Fibroblast of mammary gland (primary cell): ENCODE measurements around the gene TICAM2.

Source experiments
- DNase-seq: peaks from one replicate; pipeline ENCODE4 v3.0.0-alpha.2; 2010; ENCODE audit warnings: low read depth
- H3K4me3 ChIP-seq: 2 replicates; pipeline ENCODE4 v1.5.1; 2011; ENCODE audit warnings: low read depth, mild to moderate bottlenecking, low read length, moderate library complexity; ENCODE audit not compliant: control insufficient read depth
- TF ChIP-seq, protein P1 (sequence below): conservative IDR thresholded peaks from 2 replicates; pipeline ENCODE4 v1.5.1; 2011; ENCODE audit warnings: low read depth, low read length, inconsistent platforms; ENCODE audit not compliant: control insufficient read depth, insufficient read depth

Gene TICAM2

DNA sequence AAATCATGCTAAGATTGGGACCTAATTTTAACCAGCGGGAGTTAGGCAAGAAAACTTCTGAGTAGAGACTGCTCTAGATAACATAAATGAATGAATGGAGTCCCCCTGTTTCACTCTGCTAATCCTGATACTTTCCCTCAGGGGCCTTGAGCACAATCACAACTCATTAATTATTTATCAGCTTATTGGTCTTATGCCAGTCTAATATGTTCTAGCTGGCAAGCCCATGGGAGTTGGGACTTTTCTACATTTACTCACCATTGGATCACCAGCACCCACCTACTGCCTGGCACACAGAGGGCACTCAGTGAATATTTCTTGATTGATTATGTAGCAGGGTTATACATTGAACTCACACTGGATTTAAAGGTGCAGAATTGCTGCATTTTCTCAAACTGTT lies 37.1 kb upstream of the TICAM2 start:
- no peak for DNase-seq
- no peak overlapping the region for H3K4me3 ChIP-seq
- TF ChIP-seq, protein P1, sequence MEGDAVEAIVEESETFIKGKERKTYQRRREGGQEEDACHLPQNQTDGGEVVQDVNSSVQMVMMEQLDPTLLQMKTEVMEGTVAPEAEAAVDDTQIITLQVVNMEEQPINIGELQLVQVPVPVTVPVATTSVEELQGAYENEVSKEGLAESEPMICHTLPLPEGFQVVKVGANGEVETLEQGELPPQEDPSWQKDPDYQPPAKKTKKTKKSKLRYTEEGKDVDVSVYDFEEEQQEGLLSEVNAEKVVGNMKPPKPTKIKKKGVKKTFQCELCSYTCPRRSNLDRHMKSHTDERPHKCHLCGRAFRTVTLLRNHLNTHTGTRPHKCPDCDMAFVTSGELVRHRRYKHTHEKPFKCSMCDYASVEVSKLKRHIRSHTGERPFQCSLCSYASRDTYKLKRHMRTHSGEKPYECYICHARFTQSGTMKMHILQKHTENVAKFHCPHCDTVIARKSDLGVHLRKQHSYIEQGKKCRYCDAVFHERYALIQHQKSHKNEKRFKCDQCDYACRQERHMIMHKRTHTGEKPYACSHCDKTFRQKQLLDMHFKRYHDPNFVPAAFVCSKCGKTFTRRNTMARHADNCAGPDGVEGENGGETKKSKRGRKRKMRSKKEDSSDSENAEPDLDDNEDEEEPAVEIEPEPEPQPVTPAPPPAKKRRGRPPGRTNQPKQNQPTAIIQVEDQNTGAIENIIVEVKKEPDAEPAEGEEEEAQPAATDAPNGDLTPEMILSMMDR, result no peak

DNA sequence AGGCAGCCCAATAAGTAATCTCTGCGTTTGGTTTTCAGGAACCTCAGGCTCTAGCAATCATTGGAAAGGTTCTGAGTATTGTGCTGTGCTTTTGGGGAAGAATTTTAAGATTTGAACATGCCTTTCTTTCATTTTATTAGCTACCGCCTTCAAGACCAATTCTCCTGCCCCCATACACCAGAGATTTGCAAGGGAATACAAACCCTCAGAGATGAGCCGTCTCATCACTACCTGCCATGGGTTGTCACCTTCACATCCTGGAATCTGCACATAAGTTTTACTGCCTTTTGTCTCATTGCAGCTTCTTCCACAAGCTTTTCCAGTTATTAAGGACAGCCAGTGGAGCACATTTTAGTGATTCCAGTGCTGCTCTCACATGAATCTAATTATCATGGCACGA lies 35.2 kb upstream of the TICAM2 start:
- DNase-seq, result no peak
- no peak overlapping the region for H3K4me3 ChIP-seq
- TF ChIP-seq, protein P1, result no peak

DNA sequence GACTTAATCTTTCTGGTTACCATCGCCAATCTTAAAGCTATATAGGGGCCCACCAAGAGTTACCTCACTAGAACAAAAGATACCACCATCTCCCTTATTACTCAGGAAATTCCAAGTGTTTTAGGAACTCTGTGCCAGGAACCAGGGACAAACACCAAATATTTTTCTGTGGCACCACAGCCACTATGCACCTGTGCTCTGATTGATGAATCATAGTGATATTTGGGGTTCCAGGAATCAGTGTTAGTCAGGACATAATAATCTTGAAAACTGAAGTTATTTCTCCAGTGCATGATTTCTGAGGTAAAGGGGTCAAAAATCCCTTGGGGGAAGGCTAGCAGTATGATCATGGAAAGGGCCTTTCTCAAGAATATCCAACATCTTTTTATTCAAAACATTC lies 33.7 kb upstream of the TICAM2 start:
- DNase-seq, result no peak
- H3K4me3 ChIP-seq, result no peak overlapping the region
- TF ChIP-seq, protein P1, result no peak

DNA sequence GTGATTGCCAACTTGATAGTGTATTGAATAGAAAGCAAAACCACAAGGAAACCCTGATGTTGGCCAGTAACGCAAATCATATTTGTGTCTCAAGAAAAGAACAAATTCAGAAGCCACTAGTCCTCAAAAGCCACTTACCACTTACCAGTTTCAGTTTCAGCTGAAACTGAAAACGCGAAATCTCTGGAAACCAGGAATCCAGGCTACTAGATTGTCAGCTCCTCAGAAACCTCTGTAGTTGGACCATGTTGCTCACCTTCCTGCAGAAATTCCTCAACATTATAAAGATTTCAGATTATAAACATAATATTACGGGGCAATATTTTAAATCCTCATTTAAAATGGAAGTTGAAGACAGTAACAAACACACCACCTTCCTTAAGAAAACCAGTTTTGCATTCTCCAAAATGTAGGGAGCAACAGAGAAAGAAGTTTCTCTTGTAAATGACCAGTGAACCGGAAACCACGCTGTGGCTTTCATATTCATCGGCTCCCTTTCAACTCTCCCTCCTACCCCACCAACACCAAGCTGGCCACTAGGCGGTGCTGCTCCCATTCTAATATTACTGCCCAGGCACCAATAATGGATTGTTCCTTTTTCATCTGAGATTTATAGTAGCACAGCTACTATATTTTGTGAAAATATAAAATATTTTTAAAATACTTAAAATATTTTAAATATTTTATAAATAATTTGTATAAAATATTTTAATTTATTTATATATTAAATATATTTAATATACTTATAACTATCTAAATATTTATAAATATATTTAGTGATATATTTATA lies 32.3 kb upstream of the TICAM2 start:
- TF ChIP-seq, protein P1, result peak; percentile 96
- DNase-seq, result peak; percentile 81
- peak overlapping the region; percentile 20 for H3K4me3 ChIP-seq

DNA sequence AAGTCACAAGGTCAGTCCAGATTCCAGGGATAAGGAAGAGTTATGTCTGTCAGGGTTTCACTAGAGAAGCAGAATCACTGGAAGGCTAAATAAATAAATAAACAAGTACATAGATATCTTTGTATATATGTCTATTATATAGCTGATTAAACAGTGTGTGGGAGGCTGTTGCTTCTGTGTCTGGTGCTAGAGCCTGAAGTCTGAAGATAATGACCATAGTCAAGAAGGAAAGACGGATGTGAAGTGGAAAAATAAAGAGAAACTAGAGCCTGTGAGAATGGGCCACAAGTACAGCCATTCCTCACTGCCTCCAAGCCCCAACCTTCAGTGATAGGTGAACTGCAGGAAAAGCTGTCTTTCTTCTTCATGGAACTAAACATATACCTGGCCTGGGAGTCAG lies 27.6 kb upstream of the TICAM2 start:
- no peak overlapping the region for H3K4me3 ChIP-seq
- TF ChIP-seq, protein P1, result no peak
- DNase-seq, result no peak

DNA sequence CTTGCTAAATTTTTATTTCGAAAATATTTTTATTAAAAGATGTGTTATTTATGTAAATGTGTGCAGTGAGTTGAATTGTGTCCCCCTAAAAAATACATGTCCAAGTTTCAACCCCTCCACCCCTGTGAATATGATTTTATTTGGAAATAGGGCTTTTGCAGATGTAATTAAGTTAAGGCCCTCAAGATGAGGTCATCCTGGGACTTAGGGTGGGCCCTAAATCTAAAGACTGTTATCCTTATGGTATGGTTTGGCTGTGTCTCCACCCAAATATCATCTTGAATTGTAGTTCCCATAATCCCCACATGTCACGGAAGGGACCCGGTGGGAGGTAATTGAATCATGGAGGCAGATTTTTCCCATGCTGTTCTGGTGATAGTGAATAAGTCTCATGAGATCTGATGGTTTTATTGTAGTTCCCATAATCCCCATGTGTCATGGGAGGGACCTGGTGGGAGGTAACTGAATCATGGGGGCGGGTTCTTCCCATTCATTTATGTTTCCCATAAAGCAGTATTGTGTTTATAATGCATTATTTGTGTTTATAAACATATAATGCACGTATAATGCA lies 25.1 kb upstream of the TICAM2 start:
- H3K4me3 ChIP-seq, result no peak overlapping the region
- TF ChIP-seq, protein P1, result no peak
- DNase-seq, result peak; percentile 23

DNA sequence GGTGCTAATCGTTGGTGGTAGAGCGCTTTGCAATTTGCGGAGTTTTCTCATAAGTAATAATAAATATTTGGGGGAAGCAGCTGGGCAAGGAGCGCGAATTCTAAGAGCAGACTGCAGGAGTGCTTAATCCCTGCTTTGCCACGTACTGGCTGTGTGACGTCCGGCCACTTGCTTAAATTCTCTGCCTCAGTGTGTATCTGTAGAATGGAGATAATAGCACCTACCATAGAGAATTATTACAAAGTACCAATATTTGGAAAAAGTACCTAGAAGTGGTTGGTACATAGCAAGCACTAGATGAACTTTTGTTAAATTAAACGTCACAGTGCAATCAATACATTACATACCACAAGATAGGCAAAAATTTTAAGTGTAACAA lies 24.2 kb upstream of the TICAM2 start:
- TF ChIP-seq, protein P1, result no peak
- H3K4me3 ChIP-seq, result peak overlapping the region; percentile 91
- DNase-seq, result peak; percentile 51
